Ovary (tissue), 9 donors: ENCODE results near the gene MAGEA4. TPM values are rescaled to one million over a fixed set of nuclear protein-coding genes. Genes with fewer than 3 reads are reported as not detected.
A peak's percentile ranks its signal among the peaks of the same experiment; 100 is the strongest.

Experiments used
- DNase-seq, 5 donors: peaks; one replicate each; pipeline ENCODE4 v3.0.0-alpha.2; 2019 to 2020
- H3K27ac ChIP-seq, 2 donors: fragments of 200-600 bp; one replicate each; pipeline versions ENCODE4 v1.5.1 to v1.8.0; 2019 to 2022
- H3K27me3 ChIP-seq: fragments of 200-600 bp; one replicate; pipeline ENCODE4 v1.8.0; 2022
- H3K36me3 ChIP-seq: fragments of 200-600 bp; sonication (generic); one replicate; pipeline ENCODE4 v1.5.1; 2019
- H3K4me1 ChIP-seq: one replicate; pipeline ENCODE4 v1.8.1; 2013; ENCODE audit warnings: mild to moderate bottlenecking, moderate library complexity; ENCODE audit not compliant: insufficient read depth
- H3K4me3 ChIP-seq: fragments of 200-600 bp; sonication (generic); one replicate; pipeline ENCODE4 v1.5.1; 2017
- H3K9me3 ChIP-seq, 2 donors: fragments of 200-600 bp in 1 of 2; sonication (generic) in 1 of 2; one replicate each; pipeline versions ENCODE4 v1.5.1 to v1.8.1; 2013 to 2019; ENCODE audit warnings: mild to moderate bottlenecking in 1 of 2, moderate library complexity in 1 of 2
- CTCF ChIP-seq, 3 donors: fragments of 450-650 bp in 2 of 3; fragments of 200-600 bp in 1 of 3; IDR thresholded peaks; one replicate each; pipeline versions ENCODE4 v1.5.1 to v1.8.0; 2016 to 2022; ENCODE audit warnings: antibody characterized with exemption in 3 of 3, mild to moderate bottlenecking in 1 of 3
- EP300 ChIP-seq: sonication (generic); formaldehyde crosslinking; IDR thresholded peaks from one replicate; pipeline ENCODE4 v1.6.1; 2017; ENCODE audit warnings: antibody characterized with exemption
- POLR2A ChIP-seq: fragments of 450-650 bp; IDR thresholded peaks from one replicate; pipeline ENCODE4 v1.6.1; 2017; ENCODE audit warnings: antibody characterized with exemption, mild to moderate bottlenecking, moderate library complexity
- WGBS, 3 donors: extraction: QIAGEN DNeasy Blood & Tissue Kit in 1 of 3; methylation state at CpG; one replicate each; pipeline versions ENCODE4 v1.1.5 to v1.1.7; 2013 to 2017; 5-methylcytosine and 5-hydroxymethylcytosine counted together
- intact Hi-C, 4 donors: fragments of 100-400 bp; cut with DNase I; formaldehyde crosslinking; loops; one replicate each; pipeline versions ENCODE4 v1.11.0 to v1.15.1; 2022 to 2023
- polyA plus RNA-seq, 2 donors: library from polyadenylated mRNA; stranded (reverse); fragments of 200-250 nt in 1 of 2; fragments of 350-450 nt in 1 of 2; fragmentation: Illumina TruSeq in 1 of 2; extraction: RNeasy Lipid Tissue Mini Kit (QIAGEN cat#74804) in 1 of 2; gene quantifications; one replicate each; pipeline ENCODE4 v1.2.3, GENCODE V29; 2013 to 2014
- total RNA-seq, 7 donors: library from RNA; depleted of rRNA in 2 of 7; stranded (reverse); fragments of >200 nt in 2 of 7; fragmentation: NEBNext Ultra II Directional in 3 of 7; extraction: Animal tissue kit (Norgen Biotek cat#: 25700) in 3 of 7; gene quantifications; one replicate each; pipeline versions ENCODE4 v1.1.0 to v1.2.4, GENCODE V29; 2016 to 2023
- donor health status: DM: no; HTN: no; CAD: no; lungs with moderate emphysema.
- donor health status: DM: no; HTN: no; CAD: no.
- donor health status: Bipolar disorder and iron deficiency.
- donor health status: DM: yes; HTN: yes; CAD: no.
- donor health status: DM: no; HTN: no; CAD: no.
- donor health status: DM: yes; HTN: yes; CAD: no.

The MAGEA4 gene
- total and polyA plus RNA-seq, 9 donors: not detected

- H3K4me1 ChIP-seq: no peaks in the 10 kb centered on the region
- DNase-seq: no peak
- H3K9me3 ChIP-seq: no peaks in the 10 kb centered on the region
- TF ChIP-seq EP300: no peak
- no peak for TF ChIP-seq POLR2A
- TF ChIP-seq CTCF (IDR thresholded peaks at IDR 0.05): no peak
- intact Hi-C loops: no loop called here
- H3K36me3 ChIP-seq: no peaks in the 10 kb centered on the region
- no peaks in the 10 kb centered on the region for H3K27me3 ChIP-seq
- 82 to 90% (median 88%) methylated on average over 6 of the region's 6 CpGs for WGBS, 3 donors
- H3K4me3 ChIP-seq: no peak overlapping the region
- H3K27ac ChIP-seq: no peak overlapping the region
Observed at GRCh38 chrX:151966236-151966635, 53.5 kb downstream of the MAGEA4 start.

GRCh38 chrX:151970027-151970426 lies 57.3 kb downstream of the MAGEA4 start:
- TF ChIP-seq CTCF (IDR thresholded peaks at IDR 0.05) (no peak), POLR2A (no peak)
- H3K27ac ChIP-seq: no peak overlapping the region
- H3K4me3 ChIP-seq: no peak overlapping the region
- no peak for DNase-seq
- intact Hi-C loops: no loop called here
- no peaks in the 10 kb centered on the region for H3K36me3 ChIP-seq
- H3K27me3 ChIP-seq: no peaks in the 10 kb centered on the region
- no peaks in the 10 kb centered on the region for H3K4me1 ChIP-seq
- H3K9me3 ChIP-seq: no peaks in the 10 kb centered on the region
- WGBS, 3 donors: 55 to 65% (median 57%) methylated on average over 7 of the region's 7 CpGs

- Histone ChIP-seq H3K36me3 (no peaks in the 10 kb centered on the region), H3K9me3 (no peaks in the 10 kb centered on the region), H3K27me3 (no peaks in the 10 kb centered on the region), H3K27ac (no peak overlapping the region), H3K4me3 (no peak overlapping the region), H3K4me1 (no peaks in the 10 kb centered on the region)
- intact Hi-C loops: no loop called here
- 44 to 68% (median 59%) methylated on average over 6 of the region's 6 CpGs for WGBS, 3 donors
- DNase-seq: peak; percentile 35 to 68 (median 55)
- no peak for TF ChIP-seq POLR2A
- TF ChIP-seq CTCF (IDR thresholded peaks at IDR 0.05): no peak
- no peak for TF ChIP-seq EP300
Observed at GRCh38 chrX:151970661-151971060, 58.0 kb downstream of the MAGEA4 start.

- Histone ChIP-seq H3K27ac (no peak overlapping the region), H3K36me3 (no peaks in the 10 kb centered on the region), H3K9me3 (no peaks in the 10 kb centered on the region), H3K4me1 (no peaks in the 10 kb centered on the region), H3K27me3 (no peaks in the 10 kb centered on the region), H3K4me3 (no peak overlapping the region)
- TF ChIP-seq CTCF (IDR thresholded peaks at IDR 0.05) (no peak), POLR2A (no peak), EP300 (no peak)
- DNase-seq: no peak
- intact Hi-C loops: no loop called here
- WGBS, 3 donors: 49 to 65% (median 61%) methylated on average over 4 of the region's 4 CpGs
Observed at GRCh38 chrX:151973060-151973661, 60.5 kb downstream of the MAGEA4 start.
